GM19035 (cell line): ENCODE data around the gene FCHSD2.

Source experiments
- ATAC-seq: cut with Tn5 transposase; IDR thresholded peaks from one replicate; pipeline ENCODE4 v1.9.1; 2021; ENCODE audit not compliant: unreplicated experiment

FCHSD2 gene

GRCh38 chr11:72975778-72976521 is 166.2 kb downstream of the FCHSD2 start:
- ATAC-seq = no peak

- no peak for ATAC-seq
Measured at GRCh38 chr11:72974487-72975205, 167.5 kb downstream of the FCHSD2 start.

DNA sequence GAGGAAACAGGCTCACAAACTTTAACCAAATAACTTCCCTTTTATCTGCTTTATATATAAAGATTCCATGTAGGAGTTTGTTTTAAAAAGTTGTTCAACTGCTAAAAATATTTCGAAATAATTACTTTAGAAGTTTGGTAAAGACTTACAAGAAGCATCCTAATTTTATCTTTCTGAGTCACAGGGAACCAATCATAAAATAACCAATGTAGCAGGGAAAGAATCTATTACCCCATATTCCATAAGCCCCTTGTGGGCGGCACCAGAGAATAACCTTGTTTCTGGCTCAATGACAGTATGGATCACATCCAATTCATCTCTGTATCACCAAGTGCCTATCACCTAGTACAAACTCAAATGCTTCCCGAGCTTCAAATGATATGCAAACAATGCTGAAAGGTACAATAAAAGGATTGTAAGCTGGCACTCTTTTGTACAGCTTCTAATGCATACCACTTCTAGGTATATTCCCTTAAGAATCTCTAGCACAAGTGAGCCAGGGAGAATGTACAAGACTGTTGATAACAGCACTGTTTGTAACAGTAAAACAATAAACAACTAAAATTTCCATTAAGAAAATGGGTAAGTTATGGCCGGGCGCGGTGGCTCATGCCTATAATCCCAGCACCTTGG is 169.5 kb downstream of the FCHSD2 start:
- no peak for ATAC-seq

GRCh38 chr11:72971192-72971967 is 170.7 kb downstream of the FCHSD2 start:
- ATAC-seq = no peak

- ATAC-seq = no peak
Measured at GRCh38 chr11:72970557-72971118, 171.5 kb downstream of the FCHSD2 start.

DNA sequence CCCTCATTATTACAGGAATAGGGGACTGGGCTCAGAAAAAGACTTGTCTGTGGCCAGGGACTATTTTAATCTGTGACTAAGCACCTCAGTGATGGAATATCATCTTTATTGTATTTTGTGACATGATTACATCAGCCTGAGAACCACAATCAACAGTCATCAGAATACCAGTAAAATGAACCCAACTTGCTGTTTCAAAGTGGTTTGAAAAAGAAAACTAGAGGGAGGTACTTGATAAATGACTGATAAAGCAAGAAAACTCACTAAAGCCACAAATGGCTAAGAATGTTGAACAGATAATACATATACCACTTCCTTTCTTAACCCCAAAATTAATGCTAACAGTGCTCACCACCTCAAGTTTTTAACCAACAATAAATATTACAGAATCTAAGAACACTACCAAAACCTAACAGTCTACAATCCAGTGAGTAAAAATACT is 172.2 kb downstream of the FCHSD2 start:
- peak; percentile 73 for ATAC-seq

GRCh38 chr11:72968390-72968789 is 173.7 kb downstream of the FCHSD2 start:
- ATAC-seq = no peak

DNA sequence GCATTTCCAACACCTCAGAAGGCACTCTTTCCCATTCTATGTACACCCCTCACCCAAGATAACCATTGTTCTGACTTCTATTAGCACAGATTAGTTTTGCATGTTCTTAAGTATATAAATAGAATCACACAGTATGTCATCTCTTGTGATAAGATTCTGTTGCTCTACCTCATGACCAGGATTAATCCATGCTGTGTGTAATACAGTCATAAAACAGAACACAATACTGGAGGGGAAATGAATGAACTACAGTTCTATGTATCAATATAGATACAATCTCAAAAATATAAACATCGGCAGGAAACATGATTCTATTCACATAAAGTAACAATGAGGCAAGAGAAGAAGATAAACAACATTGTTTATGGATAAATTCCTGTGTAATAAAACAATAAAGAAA is 176.4 kb downstream of the FCHSD2 start:
- ATAC-seq = no peak

GRCh38 chr11:72962717-72963116 is 179.4 kb downstream of the FCHSD2 start:
- ATAC-seq = no peak

DNA sequence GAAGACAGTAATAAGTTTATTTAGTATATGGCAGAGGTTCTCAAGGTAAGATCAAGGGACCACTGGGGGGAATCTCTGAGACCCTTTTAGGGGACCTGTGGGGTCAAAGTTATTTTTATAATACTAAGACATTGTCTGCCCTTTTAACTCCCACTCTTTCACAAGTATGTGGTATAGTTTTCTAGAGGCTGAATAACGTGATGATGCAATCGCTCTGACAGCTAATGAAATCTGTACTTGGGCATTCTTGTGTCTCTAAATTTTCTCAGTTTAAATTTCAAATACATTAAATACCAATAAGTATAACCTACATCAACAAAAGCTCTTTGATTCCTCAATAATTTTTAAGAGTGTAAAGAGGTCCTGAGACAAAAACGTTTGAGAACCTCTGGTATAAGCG is 180.0 kb downstream of the FCHSD2 start:
- no peak for ATAC-seq

DNA sequence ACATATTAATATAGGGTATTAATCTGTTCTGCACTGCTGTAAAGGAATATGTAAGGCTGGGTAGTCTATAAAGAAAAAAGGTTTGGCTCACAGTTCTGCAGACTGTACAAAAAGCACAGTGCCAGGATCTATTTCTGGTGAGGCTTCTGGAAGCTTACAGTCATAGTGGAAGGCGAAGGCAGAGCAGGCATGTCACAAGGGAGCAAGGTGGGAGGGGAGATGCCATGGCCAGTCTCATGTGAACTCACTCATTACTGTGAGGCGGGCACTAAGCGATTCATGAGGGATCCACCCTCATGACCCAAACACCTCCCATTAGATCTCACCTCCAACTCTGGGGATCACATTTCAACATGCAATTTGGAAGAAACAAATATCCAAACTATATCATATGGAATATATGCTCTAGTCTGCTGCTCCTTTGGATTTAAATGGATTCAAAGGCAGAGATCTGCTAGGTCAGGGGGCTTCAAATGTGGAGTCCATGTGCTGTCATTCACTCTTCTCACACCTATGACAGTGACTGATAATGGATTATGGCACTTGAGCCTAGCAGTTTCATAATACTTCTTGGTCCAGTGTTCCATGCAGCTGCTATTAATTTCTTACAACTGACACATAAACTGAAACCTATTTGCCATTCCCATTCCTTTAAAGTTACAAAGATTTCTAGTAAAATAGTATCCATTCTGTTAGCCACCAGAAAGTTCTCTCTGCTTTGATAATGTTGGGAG is 182.0 kb downstream of the FCHSD2 start:
- ATAC-seq = no peak

DNA sequence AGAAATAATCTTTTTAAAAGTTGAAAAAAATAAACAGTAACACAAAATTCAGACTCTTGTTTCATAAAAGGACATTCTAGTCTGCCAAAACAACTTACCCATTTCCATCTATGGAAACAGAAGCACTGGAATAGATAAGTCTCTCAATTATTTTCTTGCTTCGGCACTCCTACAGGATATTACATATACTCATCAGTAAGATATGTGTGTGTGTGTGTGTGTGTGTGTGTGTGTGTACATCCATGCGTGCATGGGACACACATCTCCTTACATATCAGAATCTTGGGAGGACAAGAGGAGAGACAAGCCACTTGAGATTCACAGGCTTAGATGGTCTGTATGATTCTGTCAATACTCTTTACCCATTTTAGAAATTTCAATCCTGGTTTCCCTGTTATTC is 183.3 kb downstream of the FCHSD2 start:
- ATAC-seq = no peak

DNA sequence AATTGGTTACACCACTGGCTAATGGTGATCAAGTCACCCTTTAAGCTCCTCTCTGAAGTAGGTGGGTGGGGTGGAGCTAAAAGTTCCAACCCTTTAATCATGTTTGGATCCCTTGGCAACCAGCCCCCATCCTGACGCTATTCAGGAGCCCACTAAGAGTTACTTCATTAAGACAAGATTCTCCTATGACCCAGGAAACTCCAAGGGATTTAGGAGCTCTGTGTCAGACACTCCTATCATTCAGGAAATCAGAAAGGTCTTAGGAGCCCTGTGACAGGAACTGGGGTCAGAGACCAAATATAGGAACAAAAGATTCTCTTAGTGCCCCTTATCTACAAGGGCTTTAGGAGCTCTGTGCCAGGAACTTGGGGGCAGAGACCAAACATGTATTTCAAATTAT is 186.7 kb downstream of the FCHSD2 start:
- ATAC-seq = no peak

DNA sequence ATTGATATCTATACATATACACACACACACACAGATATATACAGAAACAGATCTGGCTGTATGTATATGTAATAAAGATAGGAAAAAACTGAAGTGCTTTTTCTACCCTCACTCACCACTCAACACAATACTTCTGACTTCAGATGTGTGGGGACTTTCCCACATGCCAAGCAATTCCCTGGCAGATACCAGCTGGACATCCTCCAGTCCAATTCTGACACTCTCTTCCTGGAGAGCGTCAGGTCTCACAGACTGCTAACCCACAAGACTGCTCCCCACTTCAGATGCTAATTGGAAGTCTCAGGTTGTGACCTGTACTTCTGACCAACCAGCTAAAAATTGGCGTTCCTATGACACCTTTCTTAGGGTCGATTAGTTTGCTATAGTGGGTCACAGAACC is 187.3 kb downstream of the FCHSD2 start:
- no peak for ATAC-seq

GRCh38 chr11:72953637-72954036 is 188.5 kb downstream of the FCHSD2 start:
- ATAC-seq = no peak

DNA sequence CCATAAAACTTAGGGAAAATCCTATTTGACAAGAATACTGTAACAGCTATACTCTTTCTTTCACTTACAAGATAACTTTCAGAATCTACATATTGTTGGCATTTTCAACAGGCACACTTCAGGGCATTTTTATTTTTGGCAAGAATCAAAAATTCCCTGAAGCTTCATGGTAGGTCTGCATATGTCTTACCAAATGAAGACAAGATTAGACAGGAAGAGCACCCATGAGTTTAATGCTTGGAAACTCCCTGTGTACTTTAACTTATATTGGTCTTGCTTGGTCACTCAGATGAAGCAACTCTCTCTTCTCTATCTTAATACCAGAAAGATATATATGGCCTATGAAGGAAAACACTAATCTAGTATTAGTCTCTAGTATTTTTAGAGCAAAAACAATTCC is 190.2 kb downstream of the FCHSD2 start:
- ATAC-seq = no peak

DNA sequence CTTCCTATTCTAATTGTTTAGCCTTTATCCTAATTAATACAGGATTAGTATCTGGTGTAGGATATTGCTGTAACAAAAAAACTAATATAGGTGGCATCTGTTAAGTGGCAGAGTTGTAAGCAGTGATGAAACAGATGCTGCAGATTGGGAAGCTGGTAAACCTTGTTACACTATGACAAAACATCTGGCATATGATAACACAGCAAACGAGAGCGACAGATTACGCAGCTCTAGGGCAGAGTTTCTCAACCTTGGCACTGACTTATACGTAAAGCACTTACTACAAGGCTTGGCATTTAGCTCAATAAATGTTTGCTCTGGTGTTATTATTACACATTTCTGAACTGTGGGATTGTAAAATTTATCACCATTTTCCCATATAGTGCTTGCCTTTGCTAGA is 190.9 kb downstream of the FCHSD2 start:
- ATAC-seq = no peak

DNA sequence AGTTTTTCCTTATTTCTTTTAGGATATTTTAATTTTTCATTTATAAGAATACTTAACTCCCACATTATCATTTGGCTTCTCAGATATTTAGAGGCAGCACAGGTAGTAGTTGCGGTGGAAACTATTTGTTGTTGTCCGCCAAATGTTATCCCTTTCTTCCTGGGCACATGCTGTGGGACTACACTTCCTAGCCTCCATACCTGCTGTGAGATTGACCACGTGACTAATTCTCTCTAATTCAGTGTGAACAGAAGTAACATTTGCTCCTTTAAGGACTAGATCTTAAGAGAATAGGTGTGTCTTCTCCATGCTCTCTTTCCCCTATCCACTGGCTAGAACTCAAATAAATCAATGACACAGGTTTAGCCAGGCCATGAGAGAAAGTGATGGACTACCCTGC is 191.4 kb downstream of the FCHSD2 start:
- no peak for ATAC-seq

GRCh38 chr11:72947229-72947628 is 194.9 kb downstream of the FCHSD2 start:
- ATAC-seq = no peak

DNA sequence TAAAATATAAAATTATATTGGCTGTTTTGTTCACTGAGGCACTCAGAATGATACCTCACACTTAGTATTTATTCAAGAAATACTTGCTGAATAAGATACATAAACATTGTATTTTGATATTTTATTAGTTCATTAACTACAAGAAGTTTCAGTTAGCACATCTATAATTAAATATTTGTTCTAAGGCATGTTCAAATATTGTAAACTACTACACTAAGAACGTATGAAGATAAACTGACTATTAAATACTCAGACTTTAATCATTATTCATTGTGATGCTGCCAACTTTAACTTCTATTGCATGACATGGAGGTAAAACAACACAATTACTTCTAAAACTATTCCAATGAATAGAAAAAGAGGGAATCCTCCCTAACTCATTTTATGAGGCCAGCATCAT is 198.5 kb downstream of the FCHSD2 start:
- ATAC-seq = no peak
